ENCODE results near the gene TBC1D22A.

The TBC1D22A gene

GRCh38 chr22:47021371-47022074 lies 259.1 kb downstream of the TBC1D22A start:
- no peak for DNase-seq

GRCh38 chr22:47022075-47022473 lies 259.6 kb downstream of the TBC1D22A start:
- no peak for DNase-seq

- DNase-seq = no peak
Measured at GRCh38 chr22:47022475-47022874, 260.0 kb downstream of the TBC1D22A start.

- no peak for DNase-seq
Measured at GRCh38 chr22:47023871-47024270, 261.4 kb downstream of the TBC1D22A start.

- DNase-seq = no peak
Measured at GRCh38 chr22:47027766-47028165, 265.3 kb downstream of the TBC1D22A start.

GRCh38 chr22:47029244-47030074 lies 267.0 kb downstream of the TBC1D22A start:
- no peak for DNase-seq

- DNase-seq = no peak
Measured at GRCh38 chr22:47030143-47030661, 267.8 kb downstream of the TBC1D22A start.

GRCh38 chr22:47030881-47031627 lies 268.6 kb downstream of the TBC1D22A start:
- no peak for DNase-seq

- no peak for DNase-seq
Measured at GRCh38 chr22:47031628-47031915, 269.1 kb downstream of the TBC1D22A start.

- DNase-seq = no peak
Measured at GRCh38 chr22:47032091-47032943, 269.9 kb downstream of the TBC1D22A start.

- no peak for DNase-seq
Measured at GRCh38 chr22:47032956-47033647, 270.7 kb downstream of the TBC1D22A start.

- DNase-seq = no peak
Measured at GRCh38 chr22:47033648-47034000, 271.2 kb downstream of the TBC1D22A start.

- DNase-seq = no peak
Measured at GRCh38 chr22:47034076-47034808, 271.8 kb downstream of the TBC1D22A start.

- DNase-seq = no peak
Measured at GRCh38 chr22:47034905-47035419, 272.5 kb downstream of the TBC1D22A start.

- DNase-seq = no peak
Measured at GRCh38 chr22:47035425-47035881, 273.0 kb downstream of the TBC1D22A start.

GRCh38 chr22:47036352-47036751 lies 273.9 kb downstream of the TBC1D22A start:
- no peak for DNase-seq

- DNase-seq = no peak
Measured at GRCh38 chr22:47036936-47037485, 274.6 kb downstream of the TBC1D22A start.

GRCh38 chr22:47038206-47038835 lies 275.9 kb downstream of the TBC1D22A start:
- no peak for DNase-seq

GRCh38 chr22:47039356-47039755 lies 276.9 kb downstream of the TBC1D22A start:
- no peak for DNase-seq
